Measurements from ENCODE around the gene USP6NL. TPM values are rescaled to one million over a fixed set of nuclear protein-coding genes. Genes with fewer than 3 reads are reported as not detected.

Gene USP6NL
- total and polyA plus RNA-seq, 10 of the 15 experiments (the other 5 are each of a cell fraction or from before 2014, with no cell fraction given): 4.0 to 27.7 (median 18.2) TPM

DNA sequence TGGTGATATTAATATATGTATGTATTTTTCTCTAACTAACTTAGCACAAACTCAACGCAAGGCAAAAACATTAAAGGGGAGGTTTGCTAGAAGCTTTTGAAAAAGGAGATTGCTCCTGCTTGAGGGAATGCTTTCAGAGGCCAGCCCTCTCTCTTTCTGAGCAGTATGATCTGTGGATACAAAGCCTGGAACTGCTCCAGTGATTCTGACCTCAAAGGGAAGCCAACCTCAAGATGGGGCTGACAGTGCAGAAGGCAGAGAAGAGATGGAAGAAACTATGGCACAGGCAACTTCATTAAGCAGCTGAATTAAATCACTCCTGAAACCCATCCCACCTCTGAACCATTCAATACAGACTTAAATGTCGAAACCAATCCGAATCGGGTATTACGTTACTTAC, 102.4 kb downstream of the USP6NL start (continued):
- TF ChIP-seq, protein P1, sequence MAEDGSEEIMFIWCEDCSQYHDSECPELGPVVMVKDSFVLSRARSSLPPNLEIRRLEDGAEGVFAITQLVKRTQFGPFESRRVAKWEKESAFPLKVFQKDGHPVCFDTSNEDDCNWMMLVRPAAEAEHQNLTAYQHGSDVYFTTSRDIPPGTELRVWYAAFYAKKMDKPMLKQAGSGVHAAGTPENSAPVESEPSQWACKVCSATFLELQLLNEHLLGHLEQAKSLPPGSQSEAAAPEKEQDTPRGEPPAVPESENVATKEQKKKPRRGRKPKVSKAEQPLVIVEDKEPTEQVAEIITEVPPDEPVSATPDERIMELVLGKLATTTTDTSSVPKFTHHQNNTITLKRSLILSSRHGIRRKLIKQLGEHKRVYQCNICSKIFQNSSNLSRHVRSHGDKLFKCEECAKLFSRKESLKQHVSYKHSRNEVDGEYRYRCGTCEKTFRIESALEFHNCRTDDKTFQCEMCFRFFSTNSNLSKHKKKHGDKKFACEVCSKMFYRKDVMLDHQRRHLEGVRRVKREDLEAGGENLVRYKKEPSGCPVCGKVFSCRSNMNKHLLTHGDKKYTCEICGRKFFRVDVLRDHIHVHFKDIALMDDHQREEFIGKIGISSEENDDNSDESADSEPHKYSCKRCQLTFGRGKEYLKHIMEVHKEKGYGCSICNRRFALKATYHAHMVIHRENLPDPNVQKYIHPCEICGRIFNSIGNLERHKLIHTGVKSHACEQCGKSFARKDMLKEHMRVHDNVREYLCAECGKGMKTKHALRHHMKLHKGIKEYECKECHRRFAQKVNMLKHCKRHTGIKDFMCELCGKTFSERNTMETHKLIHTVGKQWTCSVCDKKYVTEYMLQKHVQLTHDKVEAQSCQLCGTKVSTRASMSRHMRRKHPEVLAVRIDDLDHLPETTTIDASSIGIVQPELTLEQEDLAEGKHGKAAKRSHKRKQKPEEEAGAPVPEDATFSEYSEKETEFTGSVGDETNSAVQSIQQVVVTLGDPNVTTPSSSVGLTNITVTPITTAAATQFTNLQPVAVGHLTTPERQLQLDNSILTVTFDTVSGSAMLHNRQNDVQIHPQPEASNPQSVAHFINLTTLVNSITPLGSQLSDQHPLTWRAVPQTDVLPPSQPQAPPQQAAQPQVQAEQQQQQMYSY (CRISPR knock-in tag; IDR thresholded peaks at IDR 0.05): no peak

DNA sequence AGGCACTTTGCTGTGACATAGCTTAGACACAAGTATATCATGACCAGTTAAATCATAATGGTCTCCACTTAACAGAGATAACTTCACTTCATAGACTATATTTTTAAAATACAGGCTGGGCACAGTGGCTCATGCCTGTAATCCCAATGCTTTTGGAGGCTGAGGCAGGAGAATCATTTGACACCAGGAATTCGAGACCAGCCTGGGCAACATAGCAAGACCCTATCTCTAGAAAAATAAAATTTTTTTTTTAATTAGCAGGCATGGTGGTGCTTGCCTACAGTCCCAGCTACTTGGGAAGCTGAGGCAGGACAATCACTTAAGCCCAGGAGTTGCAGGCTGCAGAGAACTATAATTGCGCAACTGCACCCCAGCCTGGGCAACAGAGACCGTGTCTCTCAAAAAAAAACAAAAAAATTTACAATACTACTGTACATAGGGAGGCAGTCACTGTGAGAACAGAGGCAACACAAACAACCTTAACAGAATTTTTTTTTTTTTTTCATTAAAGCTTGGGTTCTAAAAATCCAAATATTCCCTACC, 105.1 kb downstream of the USP6NL start:
- H4K20me1 ChIP-seq (ENCODE audit: control insufficient read depth, insufficient read depth): no peaks in the 10 kb centered on the region
- no peak overlapping the region for H3K4me3 ChIP-seq
- no peaks in the 10 kb centered on the region; the same call in none of the 2 replicates for H3K79me2 ChIP-seq (ENCODE audit: control insufficient read depth, insufficient read depth, low read length)
- ChIA-PET SMC1A (ENCODE audit: uncharacterized antibody, unreplicated experiment) (interaction anchor here (0.6 to 2.9 kb wide), 8 partner anchors 9 to 261 kb away, joined by 3 to 14 read pairs (median 6); no protein-coding TSS in a partner anchor), CTCF (interaction anchor here (1.6 to 2.5 kb wide), 4 partner anchors 10 to 251 kb away, joined by 3 to 12 read pairs (median 8); no protein-coding TSS in a partner anchor), RAD21 (ENCODE audit: unreplicated experiment) (interaction anchor here (1.1 to 1.6 kb wide), 2 partner anchors 8 to 251 kb away, joined by 3 to 7 read pairs; no protein-coding TSS in a partner anchor), POLR2A (no interaction called here)
- H3K9ac ChIP-seq (ENCODE audit: control insufficient read depth, insufficient read depth, low read length): no peak overlapping the region
- DNase-seq (ENCODE audit: low read depth, low spot score) (no peak), FAIRE-seq (no peak), ATAC-seq (no peak)
- BruUV-seq (replicated peaks): no TSS peak
- WGBS (ENCODE audit: insufficient coverage, insufficient replicate concordance, low lambda C conversion rate, missing lambda C conversion rate): 100% methylated on average over 3 of the region's 3 CpGs
- no peak overlapping the region for H3K4me2 ChIP-seq (ENCODE audit: control insufficient read depth, insufficient read depth)
- in situ Hi-C loops (cut with MboI) (no loop called here), intact Hi-C loops (cut with micrococcal nuclease; ENCODE audit: unreplicated experiment) (no loop called here)
- no peak overlapping the region; the same call in 1 of the 2 replicates for H3K27ac ChIP-seq (ENCODE audit: control insufficient read depth, insufficient read depth)
- no peak for TF ChIP-seq CEBPB (IDR thresholded peaks at IDR 0.05; ENCODE audit: borderline replicate concordance in 1 of 2, low read depth in 2 of 2, low read length in 2 of 2)
- no peak for TF ChIP-seq RELA (IDR thresholded peaks at IDR 0.05; ENCODE audit: borderline replicate concordance, partially characterized antibody)
- TF ChIP-seq ZNF217 (IDR thresholded peaks at IDR 0.05): no peak
- TF ChIP-seq EED (IDR thresholded peaks at IDR 0.05; ENCODE audit: low read depth): no peak
- no peak for TF ChIP-seq ZSCAN29 (IDR thresholded peaks at IDR 0.05)
- no peak for TF ChIP-seq SMAD1 (IDR thresholded peaks at IDR 0.05; ENCODE audit: low read depth, partially characterized antibody)
- TF ChIP-seq ZZZ3 (IDR thresholded peaks at IDR 0.05; ENCODE audit: control insufficient read depth, insufficient read length, low read depth): no peak
- TF ChIP-seq SIN3A (IDR thresholded peaks at IDR 0.05; ENCODE audit: low read depth, low read length): no peak
- TF ChIP-seq ASH2L (IDR thresholded peaks at IDR 0.05; ENCODE audit: borderline replicate concordance, low read depth): no peak
- no peak for TF ChIP-seq SUZ12 (IDR thresholded peaks at IDR 0.05; ENCODE audit: unreplicated experiment)
- no peak for TF ChIP-seq SRF (IDR thresholded peaks at IDR 0.05; ENCODE audit: low read depth in 2 of 2, low read length in 2 of 2)
- no peaks in the 10 kb centered on the region for H3K4me1 ChIP-seq (ENCODE audit: control insufficient read depth, insufficient read depth, low read length)
- no peaks in the 10 kb centered on the region for H3K9me3 ChIP-seq (replicated peaks; ENCODE audit: control insufficient read depth, insufficient read depth, low read length)
- no peaks in the 10 kb centered on the region for H3K27me3 ChIP-seq (replicated peaks in 1 of 2; ENCODE audit: control insufficient read depth in 2 of 2, insufficient read depth in 2 of 2, low read length in 1 of 2)
- H2AFZ ChIP-seq (ENCODE audit: control insufficient read depth, low read depth, low read length): no peak overlapping the region
- H3K36me3 ChIP-seq (ENCODE audit: control insufficient read depth in 2 of 2, insufficient read depth in 2 of 2, low read length in 1 of 2): peaks cover 0 to 7% of the 10 kb centered on the region in 2 experiments; a peak in 3 of 4 replicates

Measured in GM12878 (cell line).